PC-3 (cell line): Measurements from ENCODE around the gene KLHDC8A. TPM values are rescaled to one million over a fixed set of nuclear protein-coding genes. Genes with fewer than 3 reads are reported as not detected.

Source experiments
- ATAC-seq: fragments of 200-7000 bp; cut with Tn5 transposase; 2 replicates; pipeline ENCODE4 v1.9.1; 2020; ENCODE audit warnings: mild to moderate bottlenecking, moderate library complexity
- BruUV-seq: library from RNA; stranded (reverse); fragments of 400-500 nt; replicated peaks from 2 replicates; lab custom pipeline; 2021; lab: Mats Ljungman, UMichigan
- CTCF ChIA-PET: fragments of 300-600 bp; sonication (Branson Sonifier 250); formaldehyde crosslinking; loops from one replicate; lab custom pipeline; 2022; ENCODE audit warnings: antibody characterized with exemption; lab: Charles Lee
- POLR2A ChIA-PET: fragments of 300-600 bp; sonication (Branson Sonifier 250); formaldehyde crosslinking; loops from one replicate; lab custom pipeline; 2022; ENCODE audit warnings: antibody characterized with exemption; ENCODE audit not compliant: unreplicated experiment; lab: Charles Lee
- DNase-seq: peaks from one replicate; pipeline ENCODE4 v3.0.0-alpha.2; 2015
- H2AFZ ChIP-seq: fragments of 300-600 bp; sonication (generic); 2 replicates; pipeline ENCODE4 v1.6.0; 2016; ENCODE audit warnings: antibody characterized with exemption, low read length
- H3F3A ChIP-seq: fragments of 300-600 bp; sonication (generic); one replicate; pipeline ENCODE4 v1.6.0; 2017; ENCODE audit warnings: antibody characterized with exemption, low read length, control low read depth, mild to moderate bottlenecking; ENCODE audit not compliant: unreplicated experiment
- H3K27ac ChIP-seq: fragments of 300-600 bp; sonication (generic); 2 replicates; pipeline ENCODE4 v1.5.1; 2016; ENCODE audit warnings: mild to moderate bottlenecking, low read length
- H3K27me3 ChIP-seq: fragments of 300-600 bp; sonication (generic); 2 replicates; pipeline ENCODE4 v1.6.1; 2016; ENCODE audit warnings: low read length, mixed read lengths
- H3K36me3 ChIP-seq: fragments of 300-600 bp; sonication (generic); 2 replicates; pipeline ENCODE4 v1.6.1; 2016; ENCODE audit warnings: low read depth, mixed run types, low read length, mixed read lengths
- H3K4me1 ChIP-seq: fragments of 300-600 bp; sonication (generic); 2 replicates; pipeline ENCODE4 v1.5.1; 2016; ENCODE audit warnings: low read length; ENCODE audit not compliant: insufficient read depth
- H3K4me2 ChIP-seq: fragments of 300-600 bp; sonication (generic); 2 replicates; pipeline ENCODE4 v1.6.0; 2016; ENCODE audit warnings: low read length
- H3K4me3 ChIP-seq: fragments of 300-600 bp; sonication (generic); 2 replicates; pipeline ENCODE4 v1.5.1; 2016; ENCODE audit warnings: mild to moderate bottlenecking, low read length, mixed read lengths
- H3K79me2 ChIP-seq: fragments of 300-600 bp; sonication (generic); 2 replicates; pipeline ENCODE4 v1.6.1; 2017; ENCODE audit warnings: low read length, mixed read lengths
- H3K9ac ChIP-seq: fragments of 300-600 bp; sonication (generic); 2 replicates; pipeline ENCODE4 v1.6.0; 2016; ENCODE audit warnings: mild to moderate bottlenecking, low read length
- H3K9me2 ChIP-seq: fragments of 300-600 bp; sonication (generic); replicated peaks from 2 replicates; pipeline ENCODE4 v1.6.1; 2016; ENCODE audit warnings: mixed run types, low read length, mixed read lengths
- H3K9me3 ChIP-seq: fragments of 300-600 bp; sonication (generic); 2 replicates; pipeline ENCODE4 v1.6.1; 2016; ENCODE audit warnings: low read length, mixed read lengths
- H4K20me1 ChIP-seq: fragments of 300-600 bp; sonication (generic); 2 replicates; pipeline ENCODE4 v1.6.1; 2016; ENCODE audit warnings: low read length, mixed read lengths
- EZH2 ChIP-seq: fragments of 300-600 bp; sonication (generic); IDR thresholded peaks from one replicate; pipeline ENCODE4 v1.6.1; 2017; ENCODE audit warnings: antibody characterized with exemption, mild to moderate bottlenecking, low read length; ENCODE audit not compliant: unreplicated experiment
- EZH2phosphoT487 ChIP-seq: fragments of 300-600 bp; sonication (generic); IDR thresholded peaks from 2 replicates; pipeline ENCODE4 v1.6.1; 2018; ENCODE audit warnings: mild to moderate bottlenecking, antibody characterized with exemption, low read length, borderline replicate concordance
- intact Hi-C: fragments of 100-400 bp; cut with micrococcal nuclease; formaldehyde crosslinking; loops from 2 replicates; pipeline ENCODE4 v1.9.0; 2023
- total RNA-seq: library from RNA; depleted of rRNA; stranded (reverse); fragments of >200 nt; gene quantifications from 2 replicates; pipeline ENCODE4 v1.2.3, GENCODE V29; 2014; rRNA removed
- TF ChIP-seq, protein P1 (sequence below): fragments of 300-600 bp; sonication (generic); conservative IDR thresholded peaks from 2 replicates; pipeline ENCODE4 v1.5.1; 2017; ENCODE audit warnings: antibody characterized with exemption, low read depth, mild to moderate bottlenecking, low read length

Gene KLHDC8A
- total RNA-seq, 1 experiment from 2014 or later, result not detected

DNA sequence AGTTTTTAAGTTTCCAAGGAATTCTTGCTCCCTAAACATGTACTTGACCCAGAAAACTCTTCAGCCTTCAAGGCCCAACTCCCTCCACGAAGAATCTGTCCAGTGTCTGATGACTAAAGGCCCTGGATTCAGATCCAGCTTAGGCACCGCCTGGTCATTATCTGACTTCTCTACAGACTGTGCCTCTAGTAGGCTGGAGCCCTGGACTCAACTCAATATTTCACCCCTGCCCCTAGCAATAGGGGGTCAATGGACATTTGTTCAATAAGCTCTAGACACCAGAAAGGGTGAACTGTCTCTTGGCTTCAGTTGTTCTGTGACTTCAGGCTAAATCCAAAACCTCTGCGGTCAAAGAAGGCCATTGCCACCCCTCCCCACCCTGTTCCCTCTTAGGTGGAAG is 69.6 kb downstream of the KLHDC8A start:
- ChIA-PET POLR2A (no interaction called here), CTCF (no interaction called here)
- H3K9me3 ChIP-seq, result no peaks in the 10 kb centered on the region
- ATAC-seq (no peak), DNase-seq (no peak)
- H3K27ac ChIP-seq, result no peak overlapping the region
- no peaks in the 10 kb centered on the region for H4K20me1 ChIP-seq
- H3K79me2 ChIP-seq, result no peaks in the 10 kb centered on the region
- intact Hi-C loops, result no loop called here
- H3K4me3 ChIP-seq, result no peak overlapping the region
- H3K4me1 ChIP-seq, result peaks cover 42% of the 10 kb centered on the region
- H3K27me3 ChIP-seq, result no peaks in the 10 kb centered on the region
- no TSS peak for BruUV-seq
- H3K36me3 ChIP-seq, result no peaks in the 10 kb centered on the region
- no peak overlapping the region for H3K4me2 ChIP-seq
- no peaks in the 10 kb centered on the region for H3K9me2 ChIP-seq
- H3K9ac ChIP-seq, result no peak overlapping the region
- no peaks in the 10 kb centered on the region for H3F3A ChIP-seq
- TF ChIP-seq, protein P1, sequence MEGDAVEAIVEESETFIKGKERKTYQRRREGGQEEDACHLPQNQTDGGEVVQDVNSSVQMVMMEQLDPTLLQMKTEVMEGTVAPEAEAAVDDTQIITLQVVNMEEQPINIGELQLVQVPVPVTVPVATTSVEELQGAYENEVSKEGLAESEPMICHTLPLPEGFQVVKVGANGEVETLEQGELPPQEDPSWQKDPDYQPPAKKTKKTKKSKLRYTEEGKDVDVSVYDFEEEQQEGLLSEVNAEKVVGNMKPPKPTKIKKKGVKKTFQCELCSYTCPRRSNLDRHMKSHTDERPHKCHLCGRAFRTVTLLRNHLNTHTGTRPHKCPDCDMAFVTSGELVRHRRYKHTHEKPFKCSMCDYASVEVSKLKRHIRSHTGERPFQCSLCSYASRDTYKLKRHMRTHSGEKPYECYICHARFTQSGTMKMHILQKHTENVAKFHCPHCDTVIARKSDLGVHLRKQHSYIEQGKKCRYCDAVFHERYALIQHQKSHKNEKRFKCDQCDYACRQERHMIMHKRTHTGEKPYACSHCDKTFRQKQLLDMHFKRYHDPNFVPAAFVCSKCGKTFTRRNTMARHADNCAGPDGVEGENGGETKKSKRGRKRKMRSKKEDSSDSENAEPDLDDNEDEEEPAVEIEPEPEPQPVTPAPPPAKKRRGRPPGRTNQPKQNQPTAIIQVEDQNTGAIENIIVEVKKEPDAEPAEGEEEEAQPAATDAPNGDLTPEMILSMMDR, result no peak
- no peak for TF ChIP-seq EZH2
- TF ChIP-seq EZH2phosphoT487, result no peak
- no peak overlapping the region for H2AFZ ChIP-seq

DNA sequence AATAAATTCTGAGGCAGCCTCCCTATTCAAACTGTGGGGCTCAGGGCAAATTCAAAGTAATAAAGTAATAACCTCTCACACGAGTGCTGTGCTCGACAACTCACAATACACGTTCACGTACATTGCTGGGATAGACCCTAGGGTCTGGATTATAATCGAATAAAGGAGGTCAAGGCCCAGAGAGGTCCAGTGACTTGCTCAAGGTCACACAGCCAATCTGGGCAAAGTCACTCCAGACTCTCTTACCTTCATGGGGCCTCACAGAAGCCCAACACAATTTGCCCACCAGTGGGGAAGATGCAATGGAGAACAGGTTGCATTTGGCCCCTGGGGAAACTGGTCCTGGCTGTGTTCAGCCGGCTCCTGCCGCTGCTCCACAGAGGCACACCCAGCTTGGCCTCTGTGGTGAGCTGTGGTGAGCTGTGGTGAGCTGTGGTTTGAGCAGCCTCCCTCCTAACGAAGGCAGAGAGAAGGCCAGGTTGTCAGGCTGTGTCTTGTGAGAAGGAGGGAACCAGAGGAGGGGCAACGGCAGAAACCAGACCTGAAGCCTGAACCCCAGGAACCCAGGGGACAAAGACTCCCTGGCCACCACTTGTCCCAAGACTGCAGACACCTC is 70.3 kb downstream of the KLHDC8A start:
- DNase-seq, result peak; percentile 60
- H3K9me2 ChIP-seq, result no peaks in the 10 kb centered on the region
- H2AFZ ChIP-seq, result no peak overlapping the region
- no peaks in the 10 kb centered on the region for H3F3A ChIP-seq
- intact Hi-C loops, result no loop called here
- H4K20me1 ChIP-seq, result no peaks in the 10 kb centered on the region
- no peak for TF ChIP-seq EZH2
- TF ChIP-seq, protein P1, result no peak
- no peak for TF ChIP-seq EZH2phosphoT487
- H3K36me3 ChIP-seq, result no peaks in the 10 kb centered on the region
- ChIA-PET CTCF (interaction anchor here (0.7 kb wide), 1 partner anchor 38 kb away, joined by 7 read pairs; no protein-coding TSS in a partner anchor), POLR2A (no interaction called here)
- peaks cover 42% of the 10 kb centered on the region for H3K4me1 ChIP-seq
- H3K9ac ChIP-seq, result no peak overlapping the region
- no peaks in the 10 kb centered on the region for H3K27me3 ChIP-seq
- no peak for ATAC-seq
- BruUV-seq, result no TSS peak
- no peaks in the 10 kb centered on the region for H3K9me3 ChIP-seq
- H3K27ac ChIP-seq, result no peak overlapping the region
- H3K4me3 ChIP-seq, result no peak overlapping the region
- no peaks in the 10 kb centered on the region for H3K79me2 ChIP-seq
- no peak overlapping the region for H3K4me2 ChIP-seq

Other genes with a start within 250 kb of the KLHDC8A start
- 39.5 and 41.7 TPM in 2 replicates for gene RBBP5, start 234.9 kb downstream of the KLHDC8A start, total RNA-seq
- 8.4 and 9.3 TPM in 2 replicates for gene DSTYK, start 145.2 kb downstream of the KLHDC8A start, total RNA-seq
- gene TMCC2, start 129.0 kb downstream of the KLHDC8A start, total RNA-seq, result 8.7 and 11.3 TPM in 2 replicates
- 3.8 and 4.8 TPM in 2 replicates for gene NUAK2, start 35.2 kb downstream of the KLHDC8A start, total RNA-seq
- gene LEMD1, start 65.1 kb upstream of the KLHDC8A start, total RNA-seq, result 4.0 TPM in 1 of 2 replicates, not detected in the other
- 1.5 and 1.6 TPM in 2 replicates for gene BLACAT1, start 99.1 kb upstream of the KLHDC8A start, total RNA-seq
- gene CDK18, start 147.7 kb upstream of the KLHDC8A start, total RNA-seq, result 13.2 and 16.4 TPM in 2 replicates